RWPE2 (cell line): ENCODE data around the gene RIPK3.

ENCODE experiments used
- ATAC-seq: fragments of 200-7000 bp; cut with Tn5 transposase; 3 replicates; pipeline ENCODE4 v1.9.1; 2021; ENCODE audit warnings: low read depth
- DNase-seq: peaks from one replicate; pipeline ENCODE4 v3.0.0-alpha.2; 2020; ENCODE audit warnings: low spot score
- H3K27ac ChIP-seq: fragments of 450-650 bp; 2 replicates; pipeline ENCODE4 v1.5.1; 2017; ENCODE audit warnings: mild to moderate bottlenecking; ENCODE audit not compliant: poor library complexity, severe bottlenecking
- H3K27me3 ChIP-seq: fragments of 250-450 bp; sonication (Bioruptor Pico); 2 replicates; pipeline ENCODE4 v1.5.1; 2021; ENCODE audit warnings: mild to moderate bottlenecking, moderate library complexity; ENCODE audit not compliant: insufficient read depth, poor library complexity, severe bottlenecking
- H3K36me3 ChIP-seq: fragments of 250-450 bp; sonication (Bioruptor Pico); 2 replicates; pipeline ENCODE4 v1.5.1; 2020; ENCODE audit warnings: low read depth, mild to moderate bottlenecking, moderate library complexity
- H3K4me1 ChIP-seq: fragments of 250-450 bp; sonication (Bioruptor Pico); 2 replicates; pipeline ENCODE4 v1.5.1; 2021; ENCODE audit warnings: mild to moderate bottlenecking, moderate library complexity; ENCODE audit not compliant: insufficient read depth, poor library complexity, severe bottlenecking
- H3K4me3 ChIP-seq: fragments of 250-450 bp; sonication (Bioruptor Pico); 2 replicates; pipeline ENCODE4 v1.5.1; 2021; ENCODE audit warnings: mild to moderate bottlenecking, moderate library complexity; ENCODE audit not compliant: severe bottlenecking
- H3K9me3 ChIP-seq: fragments of 250-450 bp; sonication (Bioruptor Pico); 2 replicates; pipeline ENCODE4 v1.5.1; 2021; ENCODE audit warnings: mild to moderate bottlenecking, moderate library complexity; ENCODE audit not compliant: severe bottlenecking
- CTCF ChIP-seq: fragments of 450-650 bp; IDR thresholded peaks from one replicate; pipeline ENCODE4 v1.5.1; 2017; ENCODE audit warnings: mild to moderate bottlenecking, moderate library complexity; ENCODE audit not compliant: poor library complexity, severe bottlenecking

The RIPK3 gene

GRCh38 chr14:24327303-24327702 is 12.5 kb downstream of the RIPK3 start:
- H3K27me3 ChIP-seq, result no peaks in the 10 kb centered on the region
- DNase-seq, result no peak
- no peak overlapping the region for H3K27ac ChIP-seq

GRCh38 chr14:24325963-24326362 is 13.8 kb downstream of the RIPK3 start:
- DNase-seq, result no peak
- Histone ChIP-seq H3K27ac (no peak overlapping the region), H3K27me3 (no peaks in the 10 kb centered on the region), H3K9me3 (no peaks in the 10 kb centered on the region), H3K4me1 (no peaks in the 10 kb centered on the region), H3K4me3 (no peak overlapping the region), H3K36me3 (no peaks in the 10 kb centered on the region)
- TF ChIP-seq CTCF, result no peak
- ATAC-seq, result no peak

More at GRCh38 chr14:24327303-24327702, 12.5 kb downstream of the RIPK3 start:
- no peak for ATAC-seq
- Histone ChIP-seq H3K4me1 (no peaks in the 10 kb centered on the region), H3K36me3 (no peaks in the 10 kb centered on the region), H3K9me3 (no peaks in the 10 kb centered on the region), H3K4me3 (no peak overlapping the region)
- no peak for TF ChIP-seq CTCF

- Histone ChIP-seq H3K27ac (no peak overlapping the region), H3K9me3 (no peaks in the 10 kb centered on the region), H3K4me3 (no peak overlapping the region), H3K27me3 (no peaks in the 10 kb centered on the region), H3K4me1 (no peaks in the 10 kb centered on the region), H3K36me3 (no peaks in the 10 kb centered on the region)
- DNase-seq, result no peak
- no peak for ATAC-seq
- no peak for TF ChIP-seq CTCF
These were observed 14.7 kb downstream of the RIPK3 start for GRCh38 chr14:24325041-24325530.

GRCh38 chr14:24324024-24324423 is 15.8 kb downstream of the RIPK3 start:
- no peaks in the 10 kb centered on the region for H3K9me3 ChIP-seq
- TF ChIP-seq CTCF, result no peak
- H3K27me3 ChIP-seq, result no peaks in the 10 kb centered on the region
- DNase-seq (no peak), ATAC-seq (0 out of 3 replicates have a peak, but pooled peaks have one; percentile 26)
- H3K27ac ChIP-seq, result no peak overlapping the region
- no peaks in the 10 kb centered on the region for H3K4me1 ChIP-seq
- no peaks in the 10 kb centered on the region for H3K36me3 ChIP-seq
- H3K4me3 ChIP-seq, result no peak overlapping the region

GRCh38 chr14:24323341-24323740 is 16.4 kb downstream of the RIPK3 start:
- H3K9me3 ChIP-seq, result no peaks in the 10 kb centered on the region
- H3K36me3 ChIP-seq, result no peaks in the 10 kb centered on the region
- TF ChIP-seq CTCF, result no peak
- no peaks in the 10 kb centered on the region for H3K27me3 ChIP-seq
- no peak for ATAC-seq
- no peak overlapping the region for H3K27ac ChIP-seq
- DNase-seq, result no peak
- H3K4me3 ChIP-seq, result no peak overlapping the region
- no peaks in the 10 kb centered on the region for H3K4me1 ChIP-seq
